BE2C (cell line): Measurements from ENCODE around the gene DRAXIN.
A peak's percentile ranks its signal among the peaks of the same experiment; 100 is the strongest.

Source experiments
- DNase-seq: peaks from one replicate; pipeline ENCODE4 v3.0.0-alpha.2; 2020
- H3K27me3 ChIP-seq: fragments of 250-450 bp; sonication (Bioruptor Pico); 2 replicates; pipeline ENCODE4 v1.5.1; 2020; ENCODE audit warnings: mild to moderate bottlenecking
- H3K36me3 ChIP-seq: fragments of 250-450 bp; sonication (Bioruptor Pico); 2 replicates; pipeline ENCODE4 v1.5.1; 2020; ENCODE audit warnings: mild to moderate bottlenecking
- H3K4me1 ChIP-seq: fragments of 250-450 bp; sonication (Bioruptor Pico); 2 replicates; pipeline ENCODE4 v1.5.1; 2020
- H3K4me3 ChIP-seq: 2 replicates; pipeline ENCODE4 v1.5.1; 2011; ENCODE audit warnings: low read depth, low read length
- H3K9me3 ChIP-seq: fragments of 250-450 bp; sonication (Bioruptor Pico); 2 replicates; pipeline ENCODE4 v1.5.1; 2020
- CTCF ChIP-seq: IDR thresholded peaks from 2 replicates; pipeline ENCODE4 v1.5.1; 2012; ENCODE audit warnings: mild to moderate bottlenecking, low read depth, low read length

DRAXIN gene

DNA sequence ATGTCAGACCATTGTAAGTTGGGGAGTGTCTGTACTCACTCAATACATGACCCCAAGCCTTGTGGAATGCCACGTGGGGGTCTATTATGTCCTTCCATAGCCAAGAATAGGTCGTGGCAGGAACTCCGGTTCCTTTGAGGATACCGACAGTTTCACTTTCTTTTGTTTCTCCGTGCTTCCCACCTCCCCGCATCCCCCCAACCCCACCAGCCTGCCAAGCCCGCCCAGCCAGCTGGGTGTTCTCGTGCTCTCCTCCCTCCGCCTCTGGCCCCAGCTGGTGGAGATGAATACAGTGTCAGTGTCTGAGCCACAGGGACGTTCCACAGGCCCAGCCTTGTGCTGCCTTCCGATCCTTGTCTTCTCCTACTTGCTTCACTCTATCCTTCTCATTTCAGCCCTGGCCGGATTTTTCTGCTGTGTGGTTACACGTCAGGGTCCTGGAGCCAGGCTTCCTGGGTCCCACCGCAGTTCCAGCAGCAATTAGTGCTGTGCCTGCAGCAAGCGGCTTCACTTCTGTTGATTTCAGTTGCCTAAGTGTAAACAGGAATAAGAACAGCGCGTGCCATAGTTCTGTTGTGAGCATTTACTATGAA is 40.3 kb downstream of the DRAXIN start:
- Histone ChIP-seq H3K9me3 (no peaks in the 10 kb centered on the region), H3K36me3 (no peaks in the 10 kb centered on the region), H3K4me1 (no peaks in the 10 kb centered on the region), H3K27me3 (no peaks in the 10 kb centered on the region), H3K4me3 (peak overlapping the region; percentile 48)
- TF ChIP-seq CTCF, result no peak
- DNase-seq, result peak; percentile 50

DNA sequence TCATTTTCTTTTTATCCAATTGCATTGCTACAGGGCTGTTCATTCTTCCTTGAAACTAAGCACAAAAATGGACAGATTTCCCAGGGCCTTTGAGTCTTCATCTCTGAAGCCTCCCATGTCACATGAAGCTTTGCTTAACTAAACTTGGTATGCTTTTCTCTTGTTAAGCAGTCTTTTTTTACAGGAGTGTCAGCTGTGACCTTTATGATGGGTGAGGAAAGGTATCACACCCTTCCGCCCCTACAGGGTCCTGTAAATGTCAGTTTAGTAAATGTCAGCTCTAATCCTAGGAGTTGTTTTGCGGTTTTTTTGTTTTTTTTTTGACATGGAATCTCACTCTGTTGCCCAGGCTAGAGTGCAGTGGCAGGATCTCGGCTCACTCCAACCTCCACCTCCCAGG is 41.8 kb downstream of the DRAXIN start:
- Histone ChIP-seq H3K4me3 (no peak overlapping the region), H3K36me3 (no peaks in the 10 kb centered on the region), H3K27me3 (no peaks in the 10 kb centered on the region), H3K4me1 (no peaks in the 10 kb centered on the region), H3K9me3 (no peaks in the 10 kb centered on the region)
- TF ChIP-seq CTCF, result no peak
- no peak for DNase-seq

DNA sequence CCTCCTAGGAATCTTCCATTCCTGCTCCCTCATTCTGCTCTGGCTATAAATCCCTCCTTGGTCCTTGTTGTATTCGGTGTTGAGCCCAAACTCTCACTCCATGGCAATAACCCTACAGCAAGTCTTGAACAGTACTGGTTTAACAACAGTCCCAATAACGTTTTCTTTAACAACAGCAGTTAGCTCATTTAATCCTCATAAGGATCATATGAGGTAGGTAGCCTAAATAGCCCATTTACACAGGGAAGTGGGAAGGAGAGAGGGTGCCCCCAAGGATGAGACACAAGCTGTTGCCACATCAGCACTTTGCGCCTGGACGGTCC is 44.0 kb downstream of the DRAXIN start:
- no peak for DNase-seq
- TF ChIP-seq CTCF, result no peak
- Histone ChIP-seq H3K27me3 (no peaks in the 10 kb centered on the region), H3K36me3 (no peaks in the 10 kb centered on the region), H3K4me1 (no peaks in the 10 kb centered on the region), H3K4me3 (peak overlapping the region; percentile 37), H3K9me3 (no peaks in the 10 kb centered on the region)

- Histone ChIP-seq H3K27me3 (no peaks in the 10 kb centered on the region), H3K4me3 (peak within 1 kb of the TSS; percentile 85), H3K9me3 (no peaks in the 10 kb centered on the region), H3K4me1 (no peaks in the 10 kb centered on the region), H3K36me3 (no peaks in the 10 kb centered on the region)
- DNase-seq, result peak; percentile 91
- no peak for TF ChIP-seq CTCF
These were observed 44.6 kb downstream of the DRAXIN start, which contains the start of gene AGTRAP for GRCh38 chr1:11735854-11736745. Gene AGTRAP, plus strand, starts transcription at chr1:11736136. Its CDS starts 73 bp downstream, at chr1:11736209.

DNA sequence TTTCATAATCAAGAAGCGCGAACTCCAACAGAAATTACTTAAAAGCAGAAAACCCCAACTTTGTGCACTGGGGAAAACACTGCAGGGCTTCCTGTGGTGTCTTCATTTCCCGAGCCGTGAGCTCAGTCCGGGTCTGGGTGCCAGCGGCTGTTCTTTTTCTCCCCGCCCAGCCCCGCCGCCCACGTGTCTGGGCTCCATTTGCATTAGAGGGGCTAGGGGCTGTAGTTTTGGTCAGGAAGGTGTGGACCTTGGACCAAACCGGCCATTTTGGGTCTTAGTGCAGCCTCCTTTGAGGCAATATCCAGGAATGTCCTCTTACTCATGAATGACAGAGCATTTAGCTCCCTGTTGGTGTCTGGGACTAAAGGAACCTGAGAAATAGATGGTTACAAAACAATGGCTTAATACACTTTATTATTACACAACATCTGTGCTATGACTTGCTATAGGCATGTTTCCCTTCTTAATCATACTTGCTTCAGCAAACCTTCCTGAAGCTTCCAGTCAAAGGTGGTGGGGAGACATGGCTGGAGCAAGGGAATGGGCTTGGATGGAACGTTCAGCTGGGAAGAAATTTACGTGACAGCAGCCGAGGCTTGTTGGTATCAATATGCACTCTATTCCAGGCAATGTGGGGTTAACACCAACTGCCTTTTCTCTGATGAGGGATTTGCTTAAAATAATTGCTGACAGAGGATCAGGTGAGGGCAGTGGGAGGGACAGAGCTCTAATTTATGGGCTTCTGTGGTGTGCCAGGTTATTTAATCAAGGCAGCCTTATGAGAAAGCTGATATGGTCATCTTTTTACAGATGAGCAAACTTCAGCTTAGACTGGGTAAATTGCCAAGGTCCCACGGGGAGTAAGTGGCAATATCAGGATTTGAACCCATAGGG is 45.5 kb downstream of the DRAXIN start:
- H3K4me1 ChIP-seq, result no peaks in the 10 kb centered on the region
- no peaks in the 10 kb centered on the region for H3K36me3 ChIP-seq
- TF ChIP-seq CTCF, result no peak
- DNase-seq, result no peak
- H3K4me3 ChIP-seq, result peak overlapping the region; percentile 85
- no peaks in the 10 kb centered on the region for H3K27me3 ChIP-seq
- no peaks in the 10 kb centered on the region for H3K9me3 ChIP-seq
